ENCODE data around the gene MYH14. TPM values are rescaled to one million over a fixed set of nuclear protein-coding genes. Genes with fewer than 3 reads are reported as not detected.

MYH14 gene
- total and polyA plus RNA-seq, 10 of the 15 experiments (the other 5 are each of a cell fraction or from before 2014, with no cell fraction given), result 0.06 to 0.69 (median 0.15) TPM; not detected in 4

DNA sequence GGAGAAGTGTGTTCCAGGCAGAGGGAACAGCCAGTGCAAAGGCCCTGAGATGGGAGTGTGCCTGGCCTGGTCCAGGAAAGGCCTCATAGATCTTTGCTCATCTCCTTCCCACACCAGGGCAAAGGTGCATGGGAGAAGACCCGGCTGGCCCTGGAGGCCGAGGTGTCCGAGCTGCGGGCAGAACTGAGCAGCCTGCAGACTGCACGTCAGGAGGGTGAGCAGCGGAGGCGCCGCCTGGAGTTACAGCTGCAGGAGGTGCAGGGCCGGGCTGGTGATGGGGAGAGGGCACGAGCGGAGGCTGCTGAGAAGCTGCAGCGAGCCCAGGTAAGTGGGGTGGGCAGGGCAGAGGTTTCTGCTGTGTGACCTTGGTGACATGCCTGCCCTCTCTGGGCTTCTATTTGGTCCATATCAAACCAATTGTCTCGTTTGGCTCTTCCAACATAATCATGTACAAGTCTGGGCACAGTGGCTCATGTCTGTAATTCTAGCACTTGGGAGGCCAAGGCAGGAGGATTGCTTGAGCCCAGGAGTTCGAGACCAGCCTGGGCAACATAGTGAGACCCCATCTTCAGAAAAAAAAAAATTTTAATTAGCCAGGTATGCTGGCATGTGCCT is 74.7 kb downstream of the MYH14 start:
- Histone ChIP-seq H4K20me1 (ENCODE audit: control insufficient read depth, insufficient read depth) (no peaks in the 10 kb centered on the region), H2AFZ (ENCODE audit: control insufficient read depth, low read depth, low read length) (no peak overlapping the region), H3K9ac (ENCODE audit: control insufficient read depth, insufficient read depth, low read length) (no peak overlapping the region), H3K9me3 (replicated peaks; ENCODE audit: control insufficient read depth, insufficient read depth, low read length) (no peaks in the 10 kb centered on the region), H3K4me1 (ENCODE audit: control insufficient read depth, insufficient read depth, low read length) (no peaks in the 10 kb centered on the region), H3K4me3 (no peak overlapping the region), H3K27me3 (replicated peaks in 1 of 2; ENCODE audit: control insufficient read depth in 2 of 2, insufficient read depth in 2 of 2, low read length in 1 of 2) (no peaks in the 10 kb centered on the region; a peak in 1 of 4 replicates), H3K4me2 (ENCODE audit: control insufficient read depth, insufficient read depth) (no peak overlapping the region), H3K27ac (ENCODE audit: control insufficient read depth, insufficient read depth) (no peak overlapping the region), H3K79me2 (ENCODE audit: control insufficient read depth, insufficient read depth, low read length) (no peaks in the 10 kb centered on the region), H3K36me3 (ENCODE audit: control insufficient read depth in 2 of 2, insufficient read depth in 2 of 2, low read length in 1 of 2) (no peaks in the 10 kb centered on the region)
- in situ Hi-C loops (cut with MboI), result no loop called here
- TF ChIP-seq RAD51 (IDR thresholded peaks at IDR 0.05) (no peak), MEF2B (IDR thresholded peaks at IDR 0.05; ENCODE audit: partially characterized antibody, poor library complexity, severe bottlenecking) (no peak), POLR2AphosphoS5 (IDR thresholded peaks at IDR 0.05; ENCODE audit: low read length) (no peak), SMARCA5 (IDR thresholded peaks at IDR 0.05) (no peak), ZNF622 (IDR thresholded peaks at IDR 0.05) (no peak), MYB (IDR thresholded peaks at IDR 0.05; ENCODE audit: borderline replicate concordance, low read depth, low read length) (no peak), NR2C2 (IDR thresholded peaks at IDR 0.05; ENCODE audit: borderline replicate concordance, control insufficient read depth, insufficient read length, low read depth) (no peak), SPI1 (IDR thresholded peaks at IDR 0.05; ENCODE audit: borderline replicate concordance, insufficient read depth, low read depth, low read length) (no peak), ATF7 (IDR thresholded peaks at IDR 0.05; ENCODE audit: low read depth) (no peak)
- TF ChIP-seq, protein P1, sequence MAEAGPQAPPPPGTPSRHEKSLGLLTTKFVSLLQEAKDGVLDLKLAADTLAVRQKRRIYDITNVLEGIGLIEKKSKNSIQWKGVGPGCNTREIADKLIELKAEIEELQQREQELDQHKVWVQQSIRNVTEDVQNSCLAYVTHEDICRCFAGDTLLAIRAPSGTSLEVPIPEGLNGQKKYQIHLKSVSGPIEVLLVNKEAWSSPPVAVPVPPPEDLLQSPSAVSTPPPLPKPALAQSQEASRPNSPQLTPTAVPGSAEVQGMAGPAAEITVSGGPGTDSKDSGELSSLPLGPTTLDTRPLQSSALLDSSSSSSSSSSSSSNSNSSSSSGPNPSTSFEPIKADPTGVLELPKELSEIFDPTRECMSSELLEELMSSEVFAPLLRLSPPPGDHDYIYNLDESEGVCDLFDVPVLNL (IDR thresholded peaks at IDR 0.05; ENCODE audit: low read depth, low read length), result no peak
- SMC1A ChIA-PET (ENCODE audit: uncharacterized antibody, unreplicated experiment), result no interaction called here
- intact Hi-C loops (cut with micrococcal nuclease; ENCODE audit: unreplicated experiment), result no loop called here
- RAD21 ChIA-PET (ENCODE audit: unreplicated experiment), result no interaction called here
- 56% methylated on average over 14 of the region's 14 CpGs for WGBS (ENCODE audit: insufficient coverage, insufficient replicate concordance, low lambda C conversion rate, missing lambda C conversion rate)
- CTCF ChIA-PET, result no interaction called here
- no TSS peak for BruUV-seq (replicated peaks)
- DNase-seq (ENCODE audit: low read depth, low spot score), result no peak
- no peak for FAIRE-seq
- ATAC-seq, result no peak
- POLR2A ChIA-PET, result no interaction called here

All from GM12878 (cell line).